HCT116 (cell line): Measurements from ENCODE around the gene MPP4. TPM values are rescaled to one million over a fixed set of nuclear protein-coding genes. Genes with fewer than 3 reads are reported as not detected.

Experiments
- ATAC-seq: fragments of 200-7000 bp; cut with Tn5 transposase; 2 replicates; pipeline ENCODE4 v1.9.1; 2020; ENCODE audit warnings: mild to moderate bottlenecking, moderate library complexity
- BruUV-seq: library from RNA; stranded (reverse); fragments of 400-500 nt; replicated peaks from 2 replicates; lab custom pipeline; 2021; lab: Mats Ljungman, UMichigan
- CTCF ChIA-PET: fragments of 300-600 bp; sonication (Branson Sonifier 250); formaldehyde crosslinking; loops from one replicate; lab custom pipeline; 2021; ENCODE audit warnings: antibody characterized with exemption; lab: Charles Lee
- POLR2A ChIA-PET: fragments of 300-600, 350-600 bp; sonication (Branson Sonifier 250); formaldehyde crosslinking; loops from one replicate; lab custom pipeline; 2021; ENCODE audit warnings: antibody characterized with exemption; lab: Charles Lee
- RAD21 ChIA-PET, 2 experiments: fragments of 300-600 bp; sonication (Branson Sonifier 250); formaldehyde crosslinking; loops; one replicate each; lab custom pipeline; 2023; ENCODE audit warnings: low total read pairs in 2 of 2; ENCODE audit not compliant: uncharacterized antibody in 2 of 2, unreplicated experiment in 2 of 2, low non-redundant PET in 1 of 2; lab: Charles Lee
- DNase-seq: peaks from one replicate; pipeline ENCODE4 v3.0.0-alpha.2; 2010; ENCODE audit warnings: low read depth, low spot score
- H2AFZ ChIP-seq: fragments of 200-600 bp; shearing (Covaris generic), sonication (generic); 2 replicates; pipeline ENCODE4 v1.6.1; 2017; ENCODE audit warnings: low read depth, mixed run types, mixed read lengths, antibody characterized with exemption, low read length; ENCODE audit not compliant: poor library complexity, severe bottlenecking
- H3K27ac ChIP-seq: 2 replicates; pipeline ENCODE4 v1.5.1; 2012; ENCODE audit warnings: low read depth, low read length
- H3K27me3 ChIP-seq: fragments of 200-600 bp; sonication (generic); 2 replicates; pipeline ENCODE4 v1.6.1; 2016; ENCODE audit warnings: mixed run types, low read length, mixed read lengths; ENCODE audit not compliant: insufficient read depth
- H3K36me3 ChIP-seq, 2 experiments: fragments of 200-500 bp in 1 of 2; fragments of 200-600 bp in 1 of 2; sonication (Bioruptor generic) in 1 of 2; sonication (generic) in 1 of 2; 2 replicates each; pipeline versions ENCODE4 v1.5.1 to v1.6.1; 2014 to 2016; ENCODE audit warnings: low read length in 2 of 2, inconsistent platforms in 1 of 2, mixed read lengths in 1 of 2, mixed run types in 1 of 2; ENCODE audit not compliant: insufficient read depth in 2 of 2, control insufficient read depth in 1 of 2
- H3K4me1 ChIP-seq, 2 experiments: fragments of 200-600 bp in 1 of 2; sonication (generic) in 1 of 2; 2 replicates each; pipeline versions ENCODE4 v1.5.1 to v1.6.1; 2012 to 2017; ENCODE audit warnings: low read length in 2 of 2, inconsistent platforms in 1 of 2, mild to moderate bottlenecking in 1 of 2, mixed read lengths in 1 of 2, mixed run types in 1 of 2, moderate library complexity in 1 of 2; ENCODE audit not compliant: insufficient read depth in 2 of 2, control insufficient read depth in 1 of 2
- H3K4me2 ChIP-seq: fragments of 200-600 bp; sonication (generic); 2 replicates; pipeline ENCODE4 v1.6.1; 2017; ENCODE audit warnings: mixed run types, low read length, mixed read lengths
- H3K4me3 ChIP-seq, 2 experiments: fragments of 200-600 bp in 1 of 2; sonication (generic) in 1 of 2; replicated peaks in 1 of 2; 2 replicates each; pipeline ENCODE4 v1.5.1; 2011 to 2016; ENCODE audit warnings: low read length in 2 of 2, control low read depth in 1 of 2, low read depth in 1 of 2, mild to moderate bottlenecking in 1 of 2, mixed read lengths in 1 of 2, mixed run types in 1 of 2
- H3K79me2 ChIP-seq: fragments of 200-600 bp; sonication (generic); 2 replicates; pipeline ENCODE4 v1.6.1; 2017; ENCODE audit warnings: mild to moderate bottlenecking, mixed run types, low read length, moderate library complexity, mixed read lengths; ENCODE audit not compliant: insufficient read depth
- H3K9ac ChIP-seq: fragments of 200-600 bp; sonication (generic); 2 replicates; pipeline ENCODE4 v1.6.1; 2016; ENCODE audit warnings: low read length, mixed read lengths
- H3K9me2 ChIP-seq: fragments of 200-600 bp; sonication (generic), shearing (Covaris generic); 2 replicates; pipeline ENCODE4 v1.6.1; 2017; ENCODE audit warnings: mixed run types, mild to moderate bottlenecking, moderate library complexity; ENCODE audit not compliant: insufficient read depth
- H3K9me3 ChIP-seq, 2 experiments: fragments of 200-500 bp in 1 of 2; fragments of 200-600 bp in 1 of 2; sonication (Bioruptor generic) in 1 of 2; sonication (generic) in 1 of 2; 2 replicates each; pipeline ENCODE4 v1.6.1; 2014 to 2017; ENCODE audit warnings: low read length in 2 of 2, mixed read lengths in 2 of 2, inconsistent platforms in 1 of 2, low read depth in 1 of 2, mild to moderate bottlenecking in 1 of 2, mixed run types in 1 of 2, moderate library complexity in 1 of 2; ENCODE audit not compliant: control insufficient read depth in 1 of 2, insufficient read depth in 1 of 2
- H4K20me1 ChIP-seq: fragments of 200-600 bp; sonication (generic), shearing (Covaris generic); 2 replicates; pipeline ENCODE4 v1.6.1; 2017; ENCODE audit warnings: mixed run types, mild to moderate bottlenecking, moderate library complexity; ENCODE audit not compliant: insufficient read depth
- ATF3 ChIP-seq: IDR thresholded peaks from 2 replicates; pipeline ENCODE4 v1.6.1; 2012
- CBX3 ChIP-seq: IDR thresholded peaks from 2 replicates; pipeline ENCODE4 v1.6.1; 2012; ENCODE audit warnings: low read depth
- CEBPB ChIP-seq: IDR thresholded peaks from 2 replicates; pipeline ENCODE4 v1.6.1; 2012; ENCODE audit warnings: low read depth
- CTCF ChIP-seq, 3 experiments: fragments of 200-600 bp in 1 of 3; sonication (generic) in 1 of 3; IDR thresholded peaks in 2 of 3; conservative IDR thresholded peaks in 1 of 3; 2 replicates each; pipeline ENCODE4 v1.5.1; 2012 to 2017; ENCODE audit warnings: low read depth in 2 of 3, low read length in 2 of 3, antibody characterized with exemption in 1 of 3, borderline replicate concordance in 1 of 3, control low read depth in 1 of 3, mild to moderate bottlenecking in 1 of 3, mixed read lengths in 1 of 3, mixed run types in 1 of 3, moderate library complexity in 1 of 3; ENCODE audit not compliant: insufficient read depth in 1 of 3
- EGR1 ChIP-seq: IDR thresholded peaks from 2 replicates; pipeline ENCODE4 v1.6.1; 2012; ENCODE audit warnings: low read depth
- ELF1 ChIP-seq: IDR thresholded peaks from 2 replicates; pipeline ENCODE4 v1.6.1; 2012; ENCODE audit warnings: low read depth, borderline replicate concordance
- EZH2 ChIP-seq: fragments of 200-600 bp; sonication (generic); IDR thresholded peaks from 2 replicates; pipeline ENCODE4 v1.6.1; 2017; ENCODE audit warnings: antibody characterized with exemption, mixed run types
- FOSL1 ChIP-seq: IDR thresholded peaks from 2 replicates; pipeline ENCODE4 v1.6.1; 2012; ENCODE audit warnings: low read depth
- JUND ChIP-seq: IDR thresholded peaks from 2 replicates; pipeline ENCODE4 v1.6.1; 2012
- MAX ChIP-seq: IDR thresholded peaks from 2 replicates; pipeline ENCODE4 v1.6.1; 2012
- POLR2A ChIP-seq: IDR thresholded peaks from 2 replicates; pipeline ENCODE4 v1.7.0; 2011; ENCODE audit warnings: borderline replicate concordance; ENCODE audit not compliant: insufficient read depth, insufficient read length; ENCODE audit errors: extremely low read depth
- POLR2AphosphoS5 ChIP-seq: IDR thresholded peaks from 2 replicates; pipeline ENCODE4 v1.6.1; 2011; ENCODE audit warnings: mild to moderate bottlenecking, low read depth, low read length, moderate library complexity
- SIN3A ChIP-seq: IDR thresholded peaks from 2 replicates; pipeline ENCODE4 v1.6.1; 2012; ENCODE audit warnings: low read depth
- SRF ChIP-seq: IDR thresholded peaks from 2 replicates; pipeline ENCODE4 v1.6.1; 2012; ENCODE audit warnings: low read depth
- YY1 ChIP-seq: IDR thresholded peaks from 2 replicates; pipeline ENCODE4 v1.6.1; 2011; ENCODE audit warnings: low read length, low read depth, moderate library complexity, mild to moderate bottlenecking; ENCODE audit not compliant: insufficient replicate concordance; ENCODE audit errors: extremely low read depth
- ZBTB33 ChIP-seq: IDR thresholded peaks from 2 replicates; pipeline ENCODE4 v1.6.1; 2011; ENCODE audit warnings: mild to moderate bottlenecking, low read length, moderate library complexity; ENCODE audit not compliant: insufficient replicate concordance; ENCODE audit errors: extremely low read depth
- intact Hi-C: fragments of 100-400 bp; cut with micrococcal nuclease; formaldehyde crosslinking; loops from 2 replicates; pipeline ENCODE4 v1.10.0; 2022
- total RNA-seq: library from RNA; stranded (reverse); gene quantifications from one replicate; pipeline ENCODE4 v1.2.1, GENCODE V29; 2021; ENCODE audit not compliant: unreplicated experiment

The MPP4 gene
- total RNA-seq, 1 experiment from 2014 or later, result 0.32 TPM

- no peak overlapping the region for H3K4me3 ChIP-seq
- H3K9ac ChIP-seq, result no peak overlapping the region
- no peak overlapping the region for H2AFZ ChIP-seq
- CTCF ChIA-PET, result no interaction called here
- no peaks in the 10 kb centered on the region for H3K9me2 ChIP-seq
- intact Hi-C loops, result no loop called here
- POLR2A ChIA-PET, result no interaction called here
- no peaks in the 10 kb centered on the region for H4K20me1 ChIP-seq
- no peak overlapping the region for H3K27ac ChIP-seq
- no peaks in the 10 kb centered on the region for H3K9me3 ChIP-seq
- H3K27me3 ChIP-seq, result no peaks in the 10 kb centered on the region
- H3K4me2 ChIP-seq, result no peak overlapping the region
- ATAC-seq (no peak), DNase-seq (no peak)
- BruUV-seq, result no TSS peak
- TF ChIP-seq CBX3 (no peak), YY1 (no peak), CEBPB (no peak), CTCF (IDR thresholded peaks at IDR 0.05 in 2 of 3, conservative IDR thresholded peaks at IDR 0.05 in 1 of 3; ENCODE audit: borderline replicate concordance in 1 of 3, insufficient read depth in 1 of 3, low read depth in 2 of 3, low read length in 2 of 3) (no peak), ZBTB33 (no peak), MAX (no peak), POLR2A (no peak), ELF1 (no peak), EZH2 (no peak), ATF3 (no peak), SRF (no peak), FOSL1 (no peak), EGR1 (no peak), SIN3A (no peak), JUND (no peak), POLR2AphosphoS5 (no peak)
- no peaks in the 10 kb centered on the region for H3K79me2 ChIP-seq
- RAD21 ChIA-PET, result no interaction called here
- H3K4me1 ChIP-seq, result no peaks in the 10 kb centered on the region
- peaks cover 15 to 32% of the 10 kb centered on the region in 2 experiments for H3K36me3 ChIP-seq
These were observed 67.9 kb downstream of the MPP4 start for GRCh38 chr2:201630577-201630976.
